Naive thymus-derived CD8-positive, alpha-beta T cell (primary cell): ENCODE measurements around the gene SLC9A9. TPM values are rescaled to one million over a fixed set of nuclear protein-coding genes. Genes with fewer than 3 reads are reported as not detected.
"Not testable (repeated sequence)": the region's sequence is repeated elsewhere in the genome, so short reads cannot be mapped to it uniquely, and the experiment has no call there.

ENCODE experiments used
- ATAC-seq, 2 donors: fragments of 150-1000 bp; cut with Tn5 transposase in 1 of 2; sonication (Bioruptor Pico), chemical (Tn5 transposase) in 1 of 2; 1 replicate in 1 of 2; 2 replicates in 1 of 2; pipeline ENCODE4 v1.10.0; 2021; ENCODE audit warnings: mild to moderate bottlenecking in 2 of 2, moderate library complexity in 2 of 2
- POLR2A ChIA-PET: fragments of 350-600 bp; sonication (Branson Sonifier 250); formaldehyde crosslinking; loops from one replicate; lab custom pipeline; 2021; ENCODE audit warnings: antibody characterized with exemption; lab: Charles Lee
- DNase-seq, 10 donors: peaks; one replicate each; pipeline versions ENCODE4 v3.0.0 to v3.0.0-alpha.2; 2020 to 2022
- H3K27ac Mint-ChIP-seq, 10 donors: one replicate each; pipeline ENCODE4 v1.8.0; 2020 to 2022; ENCODE audit warnings: mild to moderate bottlenecking in 10 of 10, mixed read lengths in 10 of 10, moderate library complexity in 4 of 10, inconsistent platforms in 1 of 10
- H3K27me3 Mint-ChIP-seq, 5 donors: one replicate each; pipeline ENCODE4 v1.8.0; 2021 to 2022; ENCODE audit warnings: mixed read lengths in 5 of 5
- H3K36me3 Mint-ChIP-seq, 3 donors: one replicate each; pipeline ENCODE4 v1.8.0; 2020 to 2022; ENCODE audit warnings: mixed read lengths in 3 of 3, mild to moderate bottlenecking in 2 of 3, inconsistent platforms in 1 of 3
- H3K4me1 Mint-ChIP-seq, 4 donors: one replicate each; pipeline ENCODE4 v1.8.0; 2021 to 2022; ENCODE audit warnings: mixed read lengths in 4 of 4
- H3K4me3 Mint-ChIP-seq, 10 donors: one replicate each; pipeline ENCODE4 v1.8.0; 2020 to 2022; ENCODE audit warnings: mild to moderate bottlenecking in 10 of 10, mixed read lengths in 10 of 10, moderate library complexity in 6 of 10, inconsistent platforms in 1 of 10
- H3K9me3 Mint-ChIP-seq, 9 donors: one replicate each; pipeline ENCODE4 v1.8.0; 2020 to 2022; ENCODE audit warnings: mixed read lengths in 9 of 9, mild to moderate bottlenecking in 3 of 9, inconsistent platforms in 1 of 9, moderate library complexity in 1 of 9
- polyA plus RNA-seq, 3 donors: library from polyadenylated mRNA; unstranded; fragments of 300-500 nt; fragmentation: Illumina TruSeq; gene quantifications; one replicate each; pipeline ENCODE4 v1.2.3, GENCODE V29; 2021
- total RNA-seq, 8 experiments: library from RNA in 2 of 8; stranded (reverse) in 2 of 8; gene quantifications; one replicate each; pipeline ENCODE4 v1.2.3 and lab custom pipeline; 2021 to 2026

SLC9A9 gene
- total and polyA plus RNA-seq, 5 experiments from 2014 or later, result 9.6 to 19.4 (median 14.2) TPM

- Mint-ChIP-seq H3K27me3 (no peaks in the 10 kb centered on the region), H3K4me1 (peaks cover 0 to 26% (median 2%) of the 10 kb centered on the region in 4 donors), H3K36me3 (peaks cover 0 to 10% (median 0%) of the 10 kb centered on the region in 3 donors), H3K9me3 (no peaks in the 10 kb centered on the region), H3K27ac (peak overlapping the region in 3 of 10 donors; percentile 3 to 57 (median 19)), H3K4me3 (no peak overlapping the region)
- POLR2A ChIA-PET, result no interaction called here
- ATAC-seq (no peak), DNase-seq (no peak)
Measured at GRCh38 chr3:143535994-143536784, 312.1 kb downstream of the SLC9A9 start.

GRCh38 chr3:143533391-143533790 lies 314.9 kb downstream of the SLC9A9 start:
- DNase-seq (no peak), ATAC-seq (no peak)
- H3K4me3 Mint-ChIP-seq, result no peak overlapping the region
- H3K27ac Mint-ChIP-seq, result peak overlapping the region in 1 of 10 donors; percentile 2
- H3K27me3 Mint-ChIP-seq, result no peaks in the 10 kb centered on the region
- H3K4me1 Mint-ChIP-seq, result peaks cover 10 to 53% (median 22%) of the 10 kb centered on the region in 4 donors
- peaks cover 0 to 4% (median 0%) of the 10 kb centered on the region in 3 donors for H3K36me3 Mint-ChIP-seq
- POLR2A ChIA-PET, result no interaction called here
- H3K9me3 Mint-ChIP-seq, result no peaks in the 10 kb centered on the region

GRCh38 chr3:143532091-143532490 lies 316.2 kb downstream of the SLC9A9 start:
- Mint-ChIP-seq H3K27ac (no peak overlapping the region), H3K4me1 (peaks cover 12 to 62% (median 25%) of the 10 kb centered on the region in 4 donors), H3K9me3 (no peaks in the 10 kb centered on the region), H3K36me3 (peaks cover 0 to 4% (median 0%) of the 10 kb centered on the region in 3 donors), H3K4me3 (no peak overlapping the region), H3K27me3 (no peaks in the 10 kb centered on the region)
- POLR2A ChIA-PET, result no interaction called here
- no peak for DNase-seq
- ATAC-seq, result no peak

- H3K27me3 Mint-ChIP-seq, result no peaks in the 10 kb centered on the region
- H3K4me3 Mint-ChIP-seq, result no peak overlapping the region
- H3K4me1 Mint-ChIP-seq, result peaks cover 12 to 63% (median 28%) of the 10 kb centered on the region in 4 donors
- DNase-seq (no peak), ATAC-seq (no peak)
- POLR2A ChIA-PET, result no interaction called here
- H3K27ac Mint-ChIP-seq, result peak overlapping the region in 6 of 10 donors; percentile 1 to 93 (median 19)
- peaks cover 0 to 4% (median 0%) of the 10 kb centered on the region in 3 donors for H3K36me3 Mint-ChIP-seq
- no peaks in the 10 kb centered on the region for H3K9me3 Mint-ChIP-seq
Measured at GRCh38 chr3:143531101-143531500, 317.2 kb downstream of the SLC9A9 start.

GRCh38 chr3:143529798-143530197 lies 318.5 kb downstream of the SLC9A9 start:
- peak overlapping the region in 1 of 10 donors; percentile 50 for H3K4me3 Mint-ChIP-seq
- H3K27ac Mint-ChIP-seq, result peak overlapping the region in 7 of 10 donors; percentile 43 to 93 (median 59)
- POLR2A ChIA-PET, result no interaction called here
- no peaks in the 10 kb centered on the region for H3K27me3 Mint-ChIP-seq
- no peak for DNase-seq
- H3K9me3 Mint-ChIP-seq, result peaks cover 0 to 2% (median 0%) of the 10 kb centered on the region in 9 donors
- H3K4me1 Mint-ChIP-seq, result peaks cover 12 to 60% (median 28%) of the 10 kb centered on the region in 4 donors
- H3K36me3 Mint-ChIP-seq, result peaks cover 0 to 9% (median 5%) of the 10 kb centered on the region in 3 donors
- no peak for ATAC-seq

GRCh38 chr3:143529018-143529478 lies 319.2 kb downstream of the SLC9A9 start:
- Mint-ChIP-seq H3K4me3 (peak overlapping the region; percentile 1 to 77 (median 65)), H3K27ac (peak overlapping the region; percentile 10 to 93 (median 80)), H3K4me1 (peaks cover 12 to 60% (median 28%) of the 10 kb centered on the region in 4 donors), H3K9me3 (peaks cover 0 to 5% (median 0%) of the 10 kb centered on the region in 9 donors), H3K36me3 (peaks cover under 1 to 15% (median 13%) of the 10 kb centered on the region in 3 donors), H3K27me3 (no peaks in the 10 kb centered on the region)
- peak; percentile 99 for ATAC-seq
- DNase-seq, result peak; percentile 17 to 79 (median 54)
- POLR2A ChIA-PET, result interaction anchor here (0.5 kb wide), 1 partner anchor 150 kb away, joined by 5 read pairs; no protein-coding TSS in a partner anchor

GRCh38 chr3:143526011-143526545 lies 322.2 kb downstream of the SLC9A9 start:
- Mint-ChIP-seq H3K4me1 (peaks cover 12 to 51% (median 24%) of the 10 kb centered on the region in 4 donors), H3K36me3 (peaks cover 2 to 16% (median 14%) of the 10 kb centered on the region in 3 donors), H3K27ac (peak overlapping the region in 1 of 10 donors; percentile 17), H3K27me3 (no peaks in the 10 kb centered on the region), H3K9me3 (peaks cover 0 to 8% (median 0%) of the 10 kb centered on the region in 9 donors), H3K4me3 (no peak overlapping the region)
- ATAC-seq (no peak), DNase-seq (no peak)
- POLR2A ChIA-PET, result no interaction called here

- peaks cover 2 to 16% (median 15%) of the 10 kb centered on the region in 3 donors for H3K36me3 Mint-ChIP-seq
- peaks cover 0 to 8% (median 0%) of the 10 kb centered on the region in 9 donors for H3K9me3 Mint-ChIP-seq
- H3K27ac Mint-ChIP-seq, result peak overlapping the region in 2 of 10 donors; percentile 10 to 22
- no peak overlapping the region for H3K4me3 Mint-ChIP-seq
- DNase-seq (no peak), ATAC-seq (no peak)
- POLR2A ChIA-PET, result no interaction called here
- peaks cover 12 to 45% (median 23%) of the 10 kb centered on the region in 4 donors for H3K4me1 Mint-ChIP-seq
- H3K27me3 Mint-ChIP-seq, result no peaks in the 10 kb centered on the region
Measured at GRCh38 chr3:143525408-143525807, 322.9 kb downstream of the SLC9A9 start.

- Mint-ChIP-seq H3K27me3 (no peaks in the 10 kb centered on the region), H3K4me1 (peaks cover 0 to 9% (median 3%) of the 10 kb centered on the region in 4 donors), H3K27ac (no peak overlapping the region), H3K9me3 (peaks cover 0 to 8% (median 0%) of the 10 kb centered on the region in 9 donors), H3K36me3 (peaks cover 2 to 25% (median 16%) of the 10 kb centered on the region in 3 donors), H3K4me3 (no peak overlapping the region)
- ATAC-seq (no peak), DNase-seq (no peak)
- POLR2A ChIA-PET, result no interaction called here
Measured at GRCh38 chr3:143521803-143522202, 326.5 kb downstream of the SLC9A9 start.

GRCh38 chr3:143517131-143517530 lies 331.1 kb downstream of the SLC9A9 start:
- H3K27me3 Mint-ChIP-seq, H3K9me3 Mint-ChIP-seq, POLR2A ChIA-PET, H3K4me1 Mint-ChIP-seq, H3K27ac Mint-ChIP-seq, H3K4me3 Mint-ChIP-seq, DNase-seq, ATAC-seq: not testable (repeated sequence)
- H3K36me3 Mint-ChIP-seq, result peaks cover 0 to 13% (median 5%) of the 10 kb centered on the region in 3 donors

- DNase-seq (no peak), ATAC-seq (no peak)
- H3K27ac Mint-ChIP-seq, result peak overlapping the region in 1 of 10 donors; percentile 30
- no peak overlapping the region for H3K4me3 Mint-ChIP-seq
- no peaks in the 10 kb centered on the region for H3K27me3 Mint-ChIP-seq
- no peaks in the 10 kb centered on the region for H3K9me3 Mint-ChIP-seq
- POLR2A ChIA-PET, result no interaction called here
- H3K36me3 Mint-ChIP-seq, result peaks cover 0 to 13% (median 5%) of the 10 kb centered on the region in 3 donors
- H3K4me1 Mint-ChIP-seq, result no peaks in the 10 kb centered on the region
Measured at GRCh38 chr3:143514874-143515273, 333.4 kb downstream of the SLC9A9 start.

GRCh38 chr3:143514109-143514508 lies 334.2 kb downstream of the SLC9A9 start:
- Mint-ChIP-seq H3K9me3 (no peaks in the 10 kb centered on the region), H3K4me3 (no peak overlapping the region), H3K27me3 (no peaks in the 10 kb centered on the region), H3K27ac (no peak overlapping the region), H3K4me1 (no peaks in the 10 kb centered on the region), H3K36me3 (peaks cover 0 to 9% (median 5%) of the 10 kb centered on the region in 3 donors)
- POLR2A ChIA-PET, result no interaction called here
- ATAC-seq (no peak), DNase-seq (no peak)
